AG04450 (cell line): ENCODE data around the gene WDR64. TPM values are rescaled to one million over a fixed set of nuclear protein-coding genes. Genes with fewer than 3 reads are reported as not detected.
"Not testable (repeated sequence)": the region's sequence is repeated elsewhere in the genome, so short reads cannot be mapped to it uniquely, and the experiment has no call there.

Source experiments
- CTCF ChIA-PET: fragments of 300-600, 350-600 bp; formaldehyde crosslinking; extraction: SDS; loops from one replicate; lab custom pipeline; 2022; ENCODE audit warnings: antibody characterized with exemption, inconsistent platforms; lab: Charles Lee
- POLR2A ChIA-PET: fragments of 350-600 bp; formaldehyde crosslinking; extraction: SDS; loops from one replicate; lab custom pipeline; 2021; ENCODE audit warnings: antibody characterized with exemption, inconsistent platforms; lab: Yijun Ruan, JAX
- DNase-seq: peaks from one replicate; pipeline ENCODE4 v3.0.0-alpha.2; 2011; ENCODE audit warnings: low read depth, low spot score
- H3K27ac ChIP-seq: one replicate; pipeline ENCODE4 v1.5.1; 2012; ENCODE audit warnings: low read depth, low read length, control low read depth
- H3K27me3 ChIP-seq: one replicate; pipeline ENCODE4 v1.6.0; 2012; ENCODE audit warnings: low read length; ENCODE audit not compliant: control insufficient read depth, insufficient read depth
- H3K4me3 ChIP-seq: 2 replicates; pipeline ENCODE4 v1.5.1; 2011; ENCODE audit warnings: mild to moderate bottlenecking, low read depth, low read length, control low read depth
- H3K9me3 ChIP-seq: 2 replicates; pipeline ENCODE4 v1.5.1; 2012; ENCODE audit warnings: low read length; ENCODE audit not compliant: control insufficient read depth, insufficient read depth
- polyA plus RNA-seq: library from polyadenylated mRNA; depleted of rRNA; stranded (reverse); fragments of >200 nt; gene quantifications from 2 replicates; pipeline ENCODE4 v1.2.3, GENCODE V29; 2011
- TF ChIP-seq, protein P1 (sequence below): IDR thresholded peaks from 2 replicates; pipeline ENCODE4 v1.5.1; 2011; ENCODE audit warnings: low read depth, low read length, control low read depth, inconsistent platforms

The WDR64 gene
- polyA plus RNA-seq, 1 experiment: not detected

DNA sequence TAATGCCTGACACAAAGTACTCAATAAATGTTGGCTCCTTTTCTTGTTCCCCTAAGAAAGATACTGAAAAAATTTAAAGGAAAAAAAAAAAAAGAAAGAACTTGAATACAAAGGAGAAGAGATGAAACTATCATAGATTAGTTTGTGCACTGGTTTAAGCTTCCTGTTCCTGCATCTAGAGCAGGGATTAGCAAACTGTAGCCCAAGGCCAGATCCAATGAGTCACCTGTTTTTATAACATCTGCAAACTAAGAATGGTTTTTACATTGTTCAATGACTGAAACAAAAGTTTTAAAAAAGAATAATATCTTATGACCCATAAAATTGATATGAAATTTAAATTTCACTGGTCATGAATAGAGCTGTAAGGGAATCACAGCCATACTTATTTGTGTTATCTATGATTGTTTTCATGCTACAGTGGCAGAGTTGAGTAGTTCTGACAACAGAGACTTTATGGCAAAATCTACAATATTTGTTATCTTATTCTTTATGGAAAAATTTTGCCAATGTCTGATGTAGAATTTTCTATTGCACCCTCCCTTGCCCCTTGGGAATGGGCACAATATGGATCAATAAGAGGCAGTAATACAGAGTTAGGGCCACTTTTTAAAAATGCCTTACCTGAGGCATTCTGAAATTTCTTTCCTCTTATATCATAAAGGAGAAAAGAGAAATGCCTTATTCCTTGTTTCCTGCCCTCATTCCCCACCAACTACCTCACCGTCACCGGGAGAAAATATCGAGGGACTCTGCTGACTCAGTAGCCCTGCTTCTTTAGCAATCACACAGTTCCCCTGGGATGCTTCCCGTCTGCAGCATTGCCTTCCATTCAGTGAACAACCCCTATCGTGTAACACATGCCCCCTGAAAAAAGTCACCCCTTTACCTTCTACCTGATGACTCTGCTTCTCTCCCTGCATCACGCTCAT, 50.6 kb downstream of the WDR64 start:
- TF ChIP-seq, protein P1, sequence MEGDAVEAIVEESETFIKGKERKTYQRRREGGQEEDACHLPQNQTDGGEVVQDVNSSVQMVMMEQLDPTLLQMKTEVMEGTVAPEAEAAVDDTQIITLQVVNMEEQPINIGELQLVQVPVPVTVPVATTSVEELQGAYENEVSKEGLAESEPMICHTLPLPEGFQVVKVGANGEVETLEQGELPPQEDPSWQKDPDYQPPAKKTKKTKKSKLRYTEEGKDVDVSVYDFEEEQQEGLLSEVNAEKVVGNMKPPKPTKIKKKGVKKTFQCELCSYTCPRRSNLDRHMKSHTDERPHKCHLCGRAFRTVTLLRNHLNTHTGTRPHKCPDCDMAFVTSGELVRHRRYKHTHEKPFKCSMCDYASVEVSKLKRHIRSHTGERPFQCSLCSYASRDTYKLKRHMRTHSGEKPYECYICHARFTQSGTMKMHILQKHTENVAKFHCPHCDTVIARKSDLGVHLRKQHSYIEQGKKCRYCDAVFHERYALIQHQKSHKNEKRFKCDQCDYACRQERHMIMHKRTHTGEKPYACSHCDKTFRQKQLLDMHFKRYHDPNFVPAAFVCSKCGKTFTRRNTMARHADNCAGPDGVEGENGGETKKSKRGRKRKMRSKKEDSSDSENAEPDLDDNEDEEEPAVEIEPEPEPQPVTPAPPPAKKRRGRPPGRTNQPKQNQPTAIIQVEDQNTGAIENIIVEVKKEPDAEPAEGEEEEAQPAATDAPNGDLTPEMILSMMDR: no peak
- Histone ChIP-seq H3K9me3 (no peaks in the 10 kb centered on the region), H3K27ac (no peak overlapping the region), H3K4me3 (no peak overlapping the region), H3K27me3 (no peaks in the 10 kb centered on the region)
- POLR2A ChIA-PET: no interaction called here
- DNase-seq: no peak
- CTCF ChIA-PET: no interaction called here

GRCh38 chr1:241703739-241704138, 51.7 kb downstream of the WDR64 start:
- H3K27me3 ChIP-seq, H3K27ac ChIP-seq, CTCF ChIA-PET, H3K9me3 ChIP-seq, DNase-seq, H3K4me3 ChIP-seq, POLR2A ChIA-PET: not testable (repeated sequence)

DNA sequence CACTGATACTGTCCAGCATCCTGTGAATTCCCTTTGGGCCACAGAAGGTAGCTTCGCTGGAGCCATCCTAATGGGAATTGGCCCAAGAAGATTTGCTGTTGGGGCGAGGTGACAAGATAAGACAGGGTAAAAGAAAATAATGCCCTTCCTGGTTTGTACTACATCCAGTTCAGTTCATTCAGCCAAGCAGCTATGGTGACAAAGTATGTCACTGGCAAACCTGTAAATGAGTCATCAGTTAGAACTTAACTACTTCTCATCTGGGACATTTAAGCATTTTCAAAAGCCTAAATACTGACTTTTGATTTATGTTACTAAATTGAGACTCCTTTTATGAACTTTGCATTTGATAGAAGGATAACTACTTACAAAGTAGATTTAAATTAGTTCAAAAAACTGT, 54.2 kb downstream of the WDR64 start:
- TF ChIP-seq, protein P1: no peak
- Histone ChIP-seq H3K27ac (no peak overlapping the region), H3K9me3 (no peaks in the 10 kb centered on the region), H3K27me3 (no peaks in the 10 kb centered on the region), H3K4me3 (no peak overlapping the region)
- ChIA-PET POLR2A (no interaction called here), CTCF (no interaction called here)
- no peak for DNase-seq

DNA sequence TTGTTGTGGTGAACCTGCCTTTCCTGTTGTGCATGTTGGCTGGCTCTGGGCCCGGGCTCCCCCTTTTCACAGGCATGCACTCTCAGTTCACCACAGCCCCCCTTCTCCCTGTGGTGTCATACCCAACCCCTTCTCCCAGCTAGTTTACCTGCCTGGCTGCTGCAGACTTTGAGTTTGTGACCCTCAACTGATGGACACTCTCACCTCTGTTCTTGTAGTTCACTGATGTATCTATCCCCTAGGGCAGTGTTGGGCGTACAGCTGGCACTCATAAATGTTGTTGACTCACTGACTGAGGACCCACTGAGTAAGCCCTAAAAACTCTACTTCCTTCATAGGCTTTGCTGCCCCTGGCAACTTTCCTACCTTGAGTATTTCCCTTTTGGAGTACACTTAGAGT, 54.9 kb downstream of the WDR64 start:
- TF ChIP-seq, protein P1: no peak
- Histone ChIP-seq H3K9me3 (no peaks in the 10 kb centered on the region), H3K27ac (no peak overlapping the region), H3K27me3 (no peaks in the 10 kb centered on the region), H3K4me3 (no peak overlapping the region)
- ChIA-PET POLR2A (no interaction called here), CTCF (interaction anchor here (0.7 kb wide), 1 partner anchor 13 kb away, joined by 3 read pairs; no protein-coding TSS in a partner anchor)
- no peak for DNase-seq

GRCh38 chr1:241707442-241707841, 55.4 kb downstream of the WDR64 start:
- no peak overlapping the region for H3K4me3 ChIP-seq
- TF ChIP-seq, protein P1: no peak
- DNase-seq: no peak
- no peaks in the 10 kb centered on the region for H3K27me3 ChIP-seq
- POLR2A ChIA-PET: no interaction called here
- CTCF ChIA-PET: no interaction called here
- no peak overlapping the region for H3K27ac ChIP-seq
- H3K9me3 ChIP-seq: no peaks in the 10 kb centered on the region
